HepG2 (cell line): Measurements from ENCODE around the gene PEMT. TPM values are rescaled to one million over a fixed set of nuclear protein-coding genes. Genes with fewer than 3 reads are reported as not detected.
A peak's percentile ranks its signal among the peaks of the same experiment; 100 is the strongest.

Experiments
- ARNT ChIP-seq: fragments of 450-650 bp; IDR thresholded peaks from 2 replicates; pipeline ENCODE4 v1.6.1; 2017
- ATF5 ChIP-seq: sonication (generic); formaldehyde crosslinking; IDR thresholded peaks from 2 replicates; pipeline ENCODE4 v1.4.0; 2020; ENCODE audit warnings: mild to moderate bottlenecking, low read depth, missing genetic modification reagents
- ELF3 ChIP-seq: IDR thresholded peaks from 2 replicates; pipeline ENCODE4 v1.6.1; 2016; ENCODE audit warnings: missing genetic modification reagents, missing compliant biosample characterization
- FLYWCH1 ChIP-seq: sonication (generic); formaldehyde crosslinking; IDR thresholded peaks from 2 replicates; pipeline ENCODE4 v1.8.1; 2023; ENCODE audit warnings: mild to moderate bottlenecking, missing genetic modification reagents
- FOXA1 ChIP-seq, 2 experiments: fragments of 450-650 bp in 1 of 2; sonication (generic) in 1 of 2; formaldehyde crosslinking in 1 of 2; IDR thresholded peaks; 2 replicates each; pipeline versions ENCODE4 v1.4.0 to v1.6.1; 2016 to 2020; ENCODE audit warnings: missing genetic modification reagents in 1 of 2
- FOXO1 ChIP-seq: sonication (generic); formaldehyde crosslinking; IDR thresholded peaks from 2 replicates; pipeline ENCODE4 v1.4.0; 2020; ENCODE audit warnings: missing genetic modification reagents
- GABPB1 ChIP-seq: IDR thresholded peaks from 2 replicates; pipeline ENCODE4 v1.6.1; 2016; ENCODE audit warnings: mild to moderate bottlenecking, missing genetic modification reagents, moderate library complexity, missing compliant biosample characterization
- GFI1 ChIP-seq: sonication (generic); formaldehyde crosslinking; IDR thresholded peaks from 2 replicates; pipeline ENCODE4 v1.5.0; 2020; ENCODE audit warnings: missing genetic modification reagents, mild to moderate bottlenecking, borderline replicate concordance
- HOMEZ ChIP-seq: IDR thresholded peaks from 2 replicates; pipeline ENCODE4 v1.6.1; 2016; ENCODE audit warnings: low read depth
- ISL2 ChIP-seq: sonication (generic); formaldehyde crosslinking; IDR thresholded peaks from 2 replicates; pipeline ENCODE4 v1.5.0; 2020; ENCODE audit warnings: missing genetic modification reagents
- MIXL1 ChIP-seq: IDR thresholded peaks from 2 replicates; pipeline ENCODE4 v1.6.1; 2016
- NFYC ChIP-seq: IDR thresholded peaks from 2 replicates; pipeline ENCODE4 v1.6.1; 2016; ENCODE audit warnings: missing genetic modification reagents, missing compliant biosample characterization
- RARA ChIP-seq: IDR thresholded peaks from 2 replicates; pipeline ENCODE4 v1.6.1; 2016; ENCODE audit warnings: missing genetic modification reagents, missing compliant biosample characterization
- RARG ChIP-seq: sonication (generic); formaldehyde crosslinking; IDR thresholded peaks from 2 replicates; pipeline ENCODE4 v1.4.0; 2020; ENCODE audit warnings: low read depth, mild to moderate bottlenecking, missing genetic modification reagents
- RFX1 ChIP-seq: fragments of 450-650 bp; IDR thresholded peaks from 2 replicates; pipeline ENCODE4 v1.6.1; 2017
- RXRB ChIP-seq: IDR thresholded peaks from 2 replicates; pipeline ENCODE4 v1.6.1; 2016; ENCODE audit warnings: borderline replicate concordance, missing genetic modification reagents, missing compliant biosample characterization
- SAP130 ChIP-seq: IDR thresholded peaks from 2 replicates; pipeline ENCODE4 v1.6.1; 2016; ENCODE audit warnings: low read depth
- UBTF ChIP-seq: sonication (generic); formaldehyde crosslinking; IDR thresholded peaks from 2 replicates; pipeline ENCODE4 v1.4.0; 2020; ENCODE audit warnings: mild to moderate bottlenecking, missing genetic modification reagents
- ZNF329 ChIP-seq: sonication (generic); formaldehyde crosslinking; IDR thresholded peaks from 2 replicates; pipeline ENCODE4 v1.9.0; 2021; ENCODE audit warnings: low read depth, mild to moderate bottlenecking, missing genetic modification reagents
- ZNF414 ChIP-seq: sonication (generic); formaldehyde crosslinking; IDR thresholded peaks from 2 replicates; pipeline ENCODE4 v1.5.0; 2020; ENCODE audit warnings: missing genetic modification reagents
- ZNF577 ChIP-seq: sonication (generic); formaldehyde crosslinking; IDR thresholded peaks from 2 replicates; pipeline ENCODE4 v1.4.0; 2020; ENCODE audit warnings: mild to moderate bottlenecking, low read depth, missing genetic modification reagents, borderline replicate concordance
- ZNF703 ChIP-seq: sonication (generic); formaldehyde crosslinking; IDR thresholded peaks from 2 replicates; pipeline ENCODE4 v1.5.1; 2020; ENCODE audit warnings: missing genetic modification reagents, mild to moderate bottlenecking, moderate library complexity, borderline replicate concordance
- ZNF790 ChIP-seq: sonication (generic); formaldehyde crosslinking; IDR thresholded peaks from 2 replicates; pipeline ENCODE4 v1.8.0; 2022; ENCODE audit warnings: missing genetic modification reagents, mild to moderate bottlenecking, borderline replicate concordance
- polyA plus RNA-seq, 8 experiments: library from polyadenylated mRNA; depleted of rRNA in 3 of 8; stranded (reverse) in 7 of 8; unstranded in 1 of 8; fragments of >200 nt; fragmentation: Illumina TruSeq in 4 of 8; extraction: Trizol in 4 of 8; gene quantifications; 2 replicates each; pipeline versions ENCODE4 v1.2.1 to v1.2.3, GENCODE V29; 2011 to 2016; ENCODE audit warnings: low read depth in 4 of 8, missing spikeins in 1 of 8, mixed read lengths in 1 of 8; ENCODE audit not compliant: insufficient read depth in 1 of 8
- total RNA-seq, 5 experiments: library from RNA; depleted of rRNA; stranded (reverse); fragments of >200 nt; fragmentation: Illumina TruSeq; extraction: Trizol; gene quantifications; 2 replicates each; pipeline ENCODE4 v1.2.3, GENCODE V29; 2016; ENCODE audit warnings: low read depth in 1 of 5
- TF ChIP-seq, protein P1 (sequence below): sonication (generic); formaldehyde crosslinking; IDR thresholded peaks from 2 replicates; pipeline ENCODE4 v1.8.1; 2023; ENCODE audit warnings: mild to moderate bottlenecking, inconsistent platforms, moderate library complexity, missing genetic modification reagents, borderline replicate concordance

Gene PEMT
- total and polyA plus RNA-seq, 2 of the 13 experiments (the other 11 are each of a cell fraction or from before 2014, with no cell fraction given), result 31.7 to 43.6 TPM

DNA sequence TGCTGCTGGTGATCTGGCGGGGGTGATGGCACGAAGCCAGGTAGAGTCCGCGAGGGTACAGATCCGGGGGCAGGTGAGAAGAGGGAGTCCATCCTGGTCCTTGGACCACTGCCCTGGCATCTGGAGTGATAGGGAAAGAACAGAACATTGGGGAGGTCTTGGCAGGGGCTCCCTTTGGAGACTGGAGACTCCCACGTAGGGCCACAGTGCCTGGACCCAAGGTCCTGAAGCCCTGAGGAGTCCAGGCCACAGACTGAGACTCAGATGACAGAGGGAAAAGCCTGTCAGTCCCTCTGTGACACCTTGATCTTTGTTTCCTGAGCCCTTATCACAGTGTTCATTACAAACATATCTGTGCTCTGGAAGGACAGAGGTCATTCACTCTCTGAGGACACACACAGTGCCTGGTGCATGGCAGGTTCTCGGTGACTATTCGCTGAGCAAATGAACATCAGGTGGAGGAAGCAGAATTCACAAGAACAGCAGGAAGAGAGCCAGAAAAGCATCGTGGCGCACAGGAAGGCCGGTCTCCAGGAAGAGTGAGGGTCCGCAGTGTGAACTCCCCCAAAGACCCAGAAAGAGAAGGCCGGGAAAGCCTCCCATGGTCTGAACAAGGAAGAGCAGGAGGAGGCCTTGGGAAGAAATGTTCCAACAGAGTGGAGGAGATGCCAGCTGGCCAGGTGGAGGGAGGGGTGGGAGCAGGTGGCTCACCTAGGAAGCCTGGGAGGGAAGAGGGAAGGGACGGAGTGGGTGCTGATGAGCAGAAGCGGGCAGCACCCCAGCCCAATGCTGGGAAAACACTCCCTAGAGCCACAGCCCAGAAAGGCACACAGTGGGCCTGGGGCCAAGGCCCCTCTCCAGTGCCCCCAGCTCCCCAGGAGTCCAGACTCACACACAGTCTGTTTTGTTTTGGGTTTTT is 20.5 kb downstream of the PEMT start (continued):
- TF ChIP-seq ZNF577 (no peak), RFX1 (no peak), ZNF414 (CRISPR knock-in tag) (no peak), ISL2 (CRISPR knock-in tag) (0 out of 2 replicates have a peak, but pooled peaks have one; percentile 10), ARNT (no peak), ELF3 (CRISPR knock-in tag) (peak; percentile 58), ZNF329 (CRISPR knock-in tag) (0 out of 2 replicates have a peak, but pooled peaks have one; percentile 29), ZNF703 (no peak), FOXO1 (CRISPR knock-in tag) (peak; percentile 63; the same call in 1 of the 2 replicates), GFI1 (CRISPR knock-in tag) (no peak), MIXL1 (CRISPR knock-in tag) (peak; percentile 80), UBTF (no peak), GABPB1 (0 out of 2 replicates have a peak, but pooled peaks have one; percentile 7), FLYWCH1 (CRISPR knock-in tag) (no peak), RARA (peak; percentile 78), HOMEZ (peak; percentile 67; the same call in 1 of the 2 replicates), SAP130 (CRISPR knock-in tag) (peak; percentile 86), ZNF790 (CRISPR knock-in tag) (no peak), FOXA1 (IDR thresholded peaks at IDR 0.05) (no peak), FOXA1 (CRISPR knock-in tag; IDR thresholded peaks at IDR 0.05) (peak; percentile 13; the same call in 1 of the 2 replicates), ATF5 (no peak), RXRB (CRISPR knock-in tag) (peak; percentile 96), RARG (no peak), NFYC (CRISPR knock-in tag) (no peak)
- TF ChIP-seq, protein P1, sequence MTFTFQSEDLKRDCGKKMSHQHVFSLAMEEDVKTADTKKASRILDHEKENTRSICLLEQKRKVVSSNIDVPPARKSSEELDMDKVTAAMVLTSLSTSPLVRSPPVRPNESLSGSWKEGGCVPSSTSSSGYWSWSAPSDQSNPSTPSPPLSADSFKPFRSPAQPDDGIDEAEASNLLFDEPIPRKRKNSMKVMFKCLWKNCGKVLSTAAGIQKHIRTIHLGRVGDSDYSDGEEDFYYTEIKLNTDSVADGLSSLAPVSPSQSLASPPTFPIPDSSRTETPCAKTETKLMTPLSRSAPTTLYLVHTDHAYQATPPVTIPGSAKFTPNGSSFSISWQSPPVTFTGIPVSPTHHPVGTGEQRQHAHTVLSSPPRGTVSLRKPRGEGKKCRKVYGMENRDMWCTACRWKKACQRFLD (CRISPR knock-in tag), result 0 out of 2 replicates have a peak, but pooled peaks have one; percentile 38
